ENCODE measurements around the gene PDE8B.
A peak's percentile ranks its signal among the peaks of the same experiment; 100 is the strongest.

The PDE8B gene

GRCh38 chr5:77337686-77338085 is 127.2 kb downstream of the PDE8B start:
- Mint-ChIP-seq H3K4me3 (no peak overlapping the region), H3K36me3 (ENCODE audit: low read depth) (no peaks in the 10 kb centered on the region), H3K4me1 (peaks cover 39% of the 10 kb centered on the region), H3K27me3 (ENCODE audit: low read depth) (peaks cover 5% of the 10 kb centered on the region), H3K27ac (peak overlapping the region; percentile 47 to 71 (median 52)), H3K9me3 (no peaks in the 10 kb centered on the region)
- no peak for TF ChIP-seq CTCF (IDR thresholded peaks at IDR 0.05; ENCODE audit: unreplicated experiment in 3 of 3)

- Mint-ChIP-seq H3K27me3 (ENCODE audit: low read depth) (peaks cover 5% of the 10 kb centered on the region), H3K9me3 (no peaks in the 10 kb centered on the region), H3K36me3 (ENCODE audit: low read depth) (no peaks in the 10 kb centered on the region), H3K4me1 (peaks cover 33% of the 10 kb centered on the region), H3K27ac (no peak overlapping the region), H3K4me3 (no peak overlapping the region)
- TF ChIP-seq CTCF (IDR thresholded peaks at IDR 0.05; ENCODE audit: unreplicated experiment in 3 of 3) = no peak
These were observed 128.9 kb downstream of the PDE8B start for GRCh38 chr5:77339337-77339890.

- Mint-ChIP-seq H3K9me3 (no peaks in the 10 kb centered on the region), H3K4me1 (peaks cover 5% of the 10 kb centered on the region), H3K27me3 (ENCODE audit: low read depth) (peaks cover 14% of the 10 kb centered on the region), H3K27ac (no peak overlapping the region), H3K36me3 (ENCODE audit: low read depth) (no peaks in the 10 kb centered on the region), H3K4me3 (no peak overlapping the region)
- TF ChIP-seq CTCF (IDR thresholded peaks at IDR 0.05; ENCODE audit: unreplicated experiment in 3 of 3) = no peak
These were observed 132.7 kb downstream of the PDE8B start for GRCh38 chr5:77343165-77343564.

- TF ChIP-seq CTCF (IDR thresholded peaks at IDR 0.05; ENCODE audit: unreplicated experiment in 3 of 3) = no peak
- Mint-ChIP-seq H3K4me1 (no peaks in the 10 kb centered on the region), H3K9me3 (no peaks in the 10 kb centered on the region), H3K4me3 (no peak overlapping the region), H3K36me3 (ENCODE audit: low read depth) (no peaks in the 10 kb centered on the region), H3K27ac (no peak overlapping the region), H3K27me3 (ENCODE audit: low read depth) (peaks cover 15% of the 10 kb centered on the region)
These were observed 137.1 kb downstream of the PDE8B start for GRCh38 chr5:77347435-77348098.

GRCh38 chr5:77353251-77353650 is 142.8 kb downstream of the PDE8B start:
- Mint-ChIP-seq H3K4me3 (no peak overlapping the region), H3K36me3 (ENCODE audit: low read depth) (no peaks in the 10 kb centered on the region), H3K27me3 (ENCODE audit: low read depth) (peaks cover 10% of the 10 kb centered on the region), H3K4me1 (no peaks in the 10 kb centered on the region), H3K27ac (no peak overlapping the region), H3K9me3 (no peaks in the 10 kb centered on the region)
- no peak for TF ChIP-seq CTCF (IDR thresholded peaks at IDR 0.05; ENCODE audit: unreplicated experiment in 3 of 3)

GRCh38 chr5:77354454-77354853 is 144.0 kb downstream of the PDE8B start:
- H3K27ac Mint-ChIP-seq = no peak overlapping the region
- H3K4me1 Mint-ChIP-seq = no peaks in the 10 kb centered on the region
- no peak for TF ChIP-seq CTCF (IDR thresholded peaks at IDR 0.05; ENCODE audit: unreplicated experiment in 3 of 3)
- peaks cover 6% of the 10 kb centered on the region for H3K27me3 Mint-ChIP-seq (ENCODE audit: low read depth)
- H3K9me3 Mint-ChIP-seq = no peaks in the 10 kb centered on the region
- no peak overlapping the region for H3K4me3 Mint-ChIP-seq
- H3K36me3 Mint-ChIP-seq (ENCODE audit: low read depth) = no peaks in the 10 kb centered on the region

Measured in nephron (organoid).